ENCODE results near the gene CYB5A.

The CYB5A gene

DNA sequence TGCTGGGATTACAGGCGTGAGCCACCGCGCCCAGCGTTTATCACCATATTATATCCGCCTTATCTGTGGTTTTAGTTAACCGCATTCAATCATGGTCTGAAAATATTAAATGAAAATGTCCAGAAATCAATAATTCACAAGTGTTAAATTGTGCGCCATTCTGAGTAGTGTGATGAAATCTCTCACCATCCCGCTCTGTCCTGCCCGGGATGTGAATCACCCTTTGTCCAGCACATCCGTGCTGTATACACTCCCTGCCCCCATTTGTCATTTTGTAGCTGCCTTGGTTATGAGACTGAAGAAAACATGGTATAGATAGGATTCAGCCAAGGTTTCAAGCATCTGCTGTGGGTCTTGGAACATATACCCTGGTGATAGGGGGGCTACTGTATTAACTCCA, 72.7 kb downstream of the CYB5A start:
- no peak for DNase-seq (ENCODE audit: low spot score)
- TF ChIP-seq, protein P1, sequence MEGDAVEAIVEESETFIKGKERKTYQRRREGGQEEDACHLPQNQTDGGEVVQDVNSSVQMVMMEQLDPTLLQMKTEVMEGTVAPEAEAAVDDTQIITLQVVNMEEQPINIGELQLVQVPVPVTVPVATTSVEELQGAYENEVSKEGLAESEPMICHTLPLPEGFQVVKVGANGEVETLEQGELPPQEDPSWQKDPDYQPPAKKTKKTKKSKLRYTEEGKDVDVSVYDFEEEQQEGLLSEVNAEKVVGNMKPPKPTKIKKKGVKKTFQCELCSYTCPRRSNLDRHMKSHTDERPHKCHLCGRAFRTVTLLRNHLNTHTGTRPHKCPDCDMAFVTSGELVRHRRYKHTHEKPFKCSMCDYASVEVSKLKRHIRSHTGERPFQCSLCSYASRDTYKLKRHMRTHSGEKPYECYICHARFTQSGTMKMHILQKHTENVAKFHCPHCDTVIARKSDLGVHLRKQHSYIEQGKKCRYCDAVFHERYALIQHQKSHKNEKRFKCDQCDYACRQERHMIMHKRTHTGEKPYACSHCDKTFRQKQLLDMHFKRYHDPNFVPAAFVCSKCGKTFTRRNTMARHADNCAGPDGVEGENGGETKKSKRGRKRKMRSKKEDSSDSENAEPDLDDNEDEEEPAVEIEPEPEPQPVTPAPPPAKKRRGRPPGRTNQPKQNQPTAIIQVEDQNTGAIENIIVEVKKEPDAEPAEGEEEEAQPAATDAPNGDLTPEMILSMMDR (IDR thresholded peaks at IDR 0.05; ENCODE audit: extremely low read depth, insufficient read depth, missing control alignments) = no peak
- in situ Hi-C loops (cut with MboI; ENCODE audit: low pct_unique_long_range_greater_than_20kb, low sequenced_read_pairs, unreplicated experiment) = loop anchor here (25.0 kb wide), 1 partner anchor 318 kb away; the partner anchor contains the start of gene CNDP1

DNA sequence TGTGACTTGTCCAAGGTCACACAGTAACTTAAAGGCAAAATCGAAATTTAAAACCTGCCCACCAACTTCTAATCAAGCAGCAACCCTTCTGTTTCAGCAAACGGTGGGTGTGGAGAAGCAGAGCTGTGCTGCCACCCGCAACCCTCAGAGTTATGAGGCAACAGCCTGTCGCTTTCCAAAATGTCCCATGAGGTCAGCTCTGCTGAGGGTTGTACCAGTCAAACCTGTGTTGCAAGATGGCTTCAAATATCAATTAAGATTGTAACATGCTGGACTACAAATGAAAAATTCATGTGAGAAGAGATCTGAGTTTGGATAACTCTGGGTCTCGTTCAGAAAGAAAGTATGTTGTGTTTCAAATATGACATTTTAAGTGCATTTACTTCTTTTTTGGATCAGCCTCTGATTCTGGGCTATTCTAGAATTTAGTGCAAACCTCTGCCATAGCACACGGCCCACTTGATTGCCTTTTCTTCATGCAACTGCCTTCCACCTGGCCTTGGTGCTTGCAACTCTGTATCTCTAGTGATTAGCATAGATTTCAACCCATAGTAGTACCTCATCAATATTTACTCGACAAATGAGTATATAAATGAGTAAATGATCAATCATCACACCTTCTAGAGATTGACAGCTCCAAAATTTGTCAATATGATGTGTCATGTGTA, 74.2 kb downstream of the CYB5A start:
- TF ChIP-seq, protein P1 (IDR thresholded peaks at IDR 0.05; ENCODE audit: extremely low read depth, insufficient read depth, missing control alignments) = no peak
- in situ Hi-C loops (cut with MboI; ENCODE audit: low pct_unique_long_range_greater_than_20kb, low sequenced_read_pairs, unreplicated experiment) = loop anchor here (25.0 kb wide), 1 partner anchor 320 kb away; the partner anchor contains the start of gene CNDP1
- DNase-seq (ENCODE audit: low spot score) = no peak

DNA sequence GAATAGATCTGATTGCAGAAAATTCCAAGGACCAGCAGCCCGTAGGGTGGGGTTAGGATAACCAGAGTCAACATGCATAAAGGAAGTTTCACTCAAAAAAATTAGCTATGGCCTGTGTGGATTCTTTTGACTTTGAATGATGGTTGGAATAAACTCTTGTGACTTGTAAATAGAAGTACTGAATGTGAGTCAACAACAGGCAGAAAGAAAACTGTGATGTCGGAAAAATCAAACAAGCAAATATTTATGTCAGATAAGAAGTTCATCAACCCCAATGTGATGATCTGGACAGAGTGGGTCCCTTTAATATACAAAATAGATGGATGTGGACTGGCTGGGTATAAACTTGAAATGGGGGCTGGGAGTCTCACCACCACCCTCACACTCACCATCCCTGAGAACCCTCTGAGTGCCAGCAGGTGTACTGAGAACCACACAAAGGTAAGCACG, 75.1 kb downstream of the CYB5A start:
- in situ Hi-C loops (cut with MboI; ENCODE audit: low pct_unique_long_range_greater_than_20kb, low sequenced_read_pairs, unreplicated experiment) = loop anchor here (25.0 kb wide), 1 partner anchor 321 kb away; the partner anchor contains the start of gene CNDP1
- DNase-seq (ENCODE audit: low spot score) = no peak
- TF ChIP-seq, protein P1 (IDR thresholded peaks at IDR 0.05; ENCODE audit: extremely low read depth, insufficient read depth, missing control alignments) = no peak

DNA sequence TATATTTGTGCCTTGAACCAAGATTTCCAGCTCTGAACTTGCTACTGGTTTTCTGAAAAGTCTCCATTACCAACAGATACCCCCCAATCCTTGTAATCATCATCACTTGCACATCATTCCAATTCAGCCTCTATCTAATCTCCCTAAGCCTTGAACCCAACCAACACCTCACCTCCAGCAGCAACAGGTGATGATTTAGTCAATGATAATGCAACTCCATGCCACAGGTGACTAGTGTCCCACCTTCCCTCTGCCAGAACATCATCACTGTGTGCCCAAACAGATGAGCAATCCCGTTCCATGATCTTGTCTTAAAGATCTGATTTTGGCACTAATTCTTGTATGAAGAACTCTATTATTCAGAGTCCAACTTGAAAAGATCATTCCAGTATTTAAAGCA, 75.9 kb downstream of the CYB5A start:
- DNase-seq (ENCODE audit: low spot score) = no peak
- in situ Hi-C loops (cut with MboI; ENCODE audit: low pct_unique_long_range_greater_than_20kb, low sequenced_read_pairs, unreplicated experiment) = loop anchor here (25.0 kb wide), 1 partner anchor 321 kb away; the partner anchor contains the start of gene CNDP1
- TF ChIP-seq, protein P1 (IDR thresholded peaks at IDR 0.05; ENCODE audit: extremely low read depth, insufficient read depth, missing control alignments) = no peak

DNA sequence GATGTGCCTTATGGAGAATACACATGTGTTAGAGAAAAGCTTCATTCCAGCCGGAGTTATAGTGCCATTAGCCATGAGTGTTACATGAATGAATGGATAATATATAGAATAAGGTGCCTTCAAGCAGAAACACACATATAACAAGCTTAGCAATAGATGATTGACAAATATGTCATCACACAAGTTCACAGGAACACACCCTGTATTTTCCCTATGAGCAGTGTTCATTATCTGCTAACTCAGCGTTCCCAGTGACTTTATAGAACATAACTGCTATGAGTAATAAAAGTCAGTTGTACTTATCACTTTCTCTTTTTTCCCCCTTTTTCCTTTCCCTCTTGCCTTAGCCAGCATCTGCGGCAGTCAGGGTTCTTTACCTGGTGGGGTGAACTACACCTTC, 78.3 kb downstream of the CYB5A start:
- in situ Hi-C loops (cut with MboI; ENCODE audit: low pct_unique_long_range_greater_than_20kb, low sequenced_read_pairs, unreplicated experiment) = loop anchor here (25.0 kb wide), 1 partner anchor 324 kb away; the partner anchor contains the start of gene CNDP1
- TF ChIP-seq, protein P1 (IDR thresholded peaks at IDR 0.05; ENCODE audit: extremely low read depth, insufficient read depth, missing control alignments) = no peak
- DNase-seq (ENCODE audit: low spot score) = no peak

DNA sequence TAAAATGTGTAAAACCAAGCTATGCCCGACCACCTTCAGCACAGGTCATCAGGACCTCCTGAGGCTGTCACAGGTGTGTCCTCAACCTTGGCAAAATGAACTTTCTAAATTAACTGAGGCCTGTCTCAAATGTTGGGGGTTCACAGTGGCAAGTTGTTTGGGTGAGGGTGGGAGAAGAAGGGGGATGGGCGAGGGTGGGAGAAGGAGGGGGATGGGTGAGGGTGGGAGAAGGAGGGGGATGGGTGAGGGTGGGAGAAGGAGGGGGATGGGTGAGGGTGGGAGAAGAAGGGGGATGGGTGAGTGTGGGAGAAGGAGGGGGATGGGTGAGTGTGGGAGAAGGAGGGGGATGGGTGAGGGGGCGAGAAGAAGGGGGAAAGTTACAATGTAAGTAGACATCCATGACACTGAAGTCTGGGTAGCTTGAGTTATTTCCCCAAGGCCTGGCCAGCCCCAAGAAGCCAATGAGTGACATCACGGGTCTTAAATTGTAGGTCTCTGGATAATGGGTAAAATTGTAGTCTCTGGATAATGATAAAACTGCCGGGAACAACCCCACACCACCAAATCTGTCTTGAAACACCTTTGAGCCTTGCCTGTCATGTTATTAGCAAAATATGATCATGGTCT, 87.1 kb downstream of the CYB5A start:
- in situ Hi-C loops (cut with MboI; ENCODE audit: low pct_unique_long_range_greater_than_20kb, low sequenced_read_pairs, unreplicated experiment) = loop anchor here (25.0 kb wide), 1 partner anchor 333 kb away; the partner anchor contains the start of gene CNDP1
- DNase-seq (ENCODE audit: low spot score) = no peak
- TF ChIP-seq, protein P1 (IDR thresholded peaks at IDR 0.05; ENCODE audit: extremely low read depth, insufficient read depth, missing control alignments) = no peak

Data from GM13977 (cell line).